GM13977 (cell line): ENCODE measurements around the gene TRPM2.

Experiments used
- DNase-seq: peaks from one replicate; pipeline ENCODE4 v3.0.0; 2012; ENCODE audit warnings: low spot score
- in situ Hi-C: fragments of 300-500 bp; cut with MboI; formaldehyde crosslinking; loops from one replicate; pipeline ENCODE4 v1.12.0; 2022; ENCODE audit warnings: low sequenced_read_pairs, low pct_unique_long_range_greater_than_20kb, mixed read lengths, inconsistent platforms; ENCODE audit not compliant: unreplicated experiment
- TF ChIP-seq, protein P1 (sequence below): IDR thresholded peaks from 2 replicates; pipeline ENCODE4 v1.5.1; 2012; ENCODE audit warnings: mild to moderate bottlenecking, control low read depth; ENCODE audit not compliant: insufficient read depth; ENCODE audit errors: extremely low read depth, missing control alignments

TRPM2 gene

DNA sequence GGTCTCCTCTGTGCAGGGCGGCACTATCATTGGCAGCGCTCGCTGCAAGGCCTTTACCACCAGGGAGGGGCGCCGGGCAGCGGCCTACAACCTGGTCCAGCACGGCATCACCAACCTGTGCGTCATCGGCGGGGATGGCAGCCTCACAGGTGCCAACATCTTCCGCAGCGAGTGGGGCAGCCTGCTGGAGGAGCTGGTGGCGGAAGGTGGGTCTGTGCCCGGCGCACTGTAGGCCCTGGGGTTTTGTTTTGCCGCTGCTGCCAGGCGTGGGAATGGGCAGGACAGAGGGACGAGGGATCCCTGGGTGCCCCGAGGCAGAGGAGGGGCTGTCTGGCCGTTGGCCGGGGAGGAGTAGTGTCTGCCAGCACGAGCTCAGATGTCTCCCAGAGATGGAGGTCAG lies 41.3 kb upstream of the TRPM2 start:
- TF ChIP-seq, protein P1, sequence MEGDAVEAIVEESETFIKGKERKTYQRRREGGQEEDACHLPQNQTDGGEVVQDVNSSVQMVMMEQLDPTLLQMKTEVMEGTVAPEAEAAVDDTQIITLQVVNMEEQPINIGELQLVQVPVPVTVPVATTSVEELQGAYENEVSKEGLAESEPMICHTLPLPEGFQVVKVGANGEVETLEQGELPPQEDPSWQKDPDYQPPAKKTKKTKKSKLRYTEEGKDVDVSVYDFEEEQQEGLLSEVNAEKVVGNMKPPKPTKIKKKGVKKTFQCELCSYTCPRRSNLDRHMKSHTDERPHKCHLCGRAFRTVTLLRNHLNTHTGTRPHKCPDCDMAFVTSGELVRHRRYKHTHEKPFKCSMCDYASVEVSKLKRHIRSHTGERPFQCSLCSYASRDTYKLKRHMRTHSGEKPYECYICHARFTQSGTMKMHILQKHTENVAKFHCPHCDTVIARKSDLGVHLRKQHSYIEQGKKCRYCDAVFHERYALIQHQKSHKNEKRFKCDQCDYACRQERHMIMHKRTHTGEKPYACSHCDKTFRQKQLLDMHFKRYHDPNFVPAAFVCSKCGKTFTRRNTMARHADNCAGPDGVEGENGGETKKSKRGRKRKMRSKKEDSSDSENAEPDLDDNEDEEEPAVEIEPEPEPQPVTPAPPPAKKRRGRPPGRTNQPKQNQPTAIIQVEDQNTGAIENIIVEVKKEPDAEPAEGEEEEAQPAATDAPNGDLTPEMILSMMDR = no peak
- no peak for DNase-seq
- in situ Hi-C loops = no loop called here

DNA sequence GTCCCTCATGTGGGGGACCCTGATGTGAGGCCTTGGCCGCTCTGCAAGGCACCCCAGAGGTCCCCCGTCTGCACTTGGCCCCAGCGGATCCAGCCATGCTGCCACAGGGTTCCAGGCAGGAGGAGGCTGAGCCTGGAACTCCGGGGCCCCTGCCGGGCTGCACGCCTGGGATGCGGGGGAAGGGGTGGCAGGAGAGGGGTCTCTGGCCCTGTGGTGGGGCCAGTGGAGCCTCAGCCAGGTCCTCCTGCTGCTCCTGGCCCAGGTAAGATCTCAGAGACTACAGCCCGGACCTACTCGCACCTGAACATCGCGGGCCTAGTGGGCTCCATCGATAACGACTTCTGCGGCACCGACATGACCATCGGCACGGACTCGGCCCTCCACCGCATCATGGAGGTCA lies 40.7 kb upstream of the TRPM2 start:
- DNase-seq = no peak
- TF ChIP-seq, protein P1 = no peak
- in situ Hi-C loops = no loop called here

DNA sequence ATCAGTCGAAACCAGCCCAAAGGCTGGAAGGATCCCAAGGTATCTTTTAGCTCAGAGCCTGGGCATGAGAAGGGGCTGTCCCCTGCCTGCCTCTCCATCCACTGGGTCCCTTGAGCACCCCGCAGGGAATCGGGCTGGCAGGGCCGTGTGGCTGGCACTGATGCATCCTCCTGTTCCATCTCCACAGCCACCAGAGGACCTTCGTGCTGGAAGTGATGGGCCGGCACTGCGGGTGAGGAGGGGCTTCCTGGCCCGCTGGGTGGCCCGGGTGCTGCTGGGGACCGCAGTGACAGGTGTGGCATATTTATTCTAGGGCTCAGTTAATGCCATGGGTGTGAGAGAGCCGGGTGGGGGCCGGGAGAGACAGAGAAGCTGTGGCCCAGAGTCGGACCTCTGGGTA lies 40.0 kb upstream of the TRPM2 start:
- TF ChIP-seq, protein P1 = no peak
- no peak for DNase-seq
- in situ Hi-C loops = no loop called here

DNA sequence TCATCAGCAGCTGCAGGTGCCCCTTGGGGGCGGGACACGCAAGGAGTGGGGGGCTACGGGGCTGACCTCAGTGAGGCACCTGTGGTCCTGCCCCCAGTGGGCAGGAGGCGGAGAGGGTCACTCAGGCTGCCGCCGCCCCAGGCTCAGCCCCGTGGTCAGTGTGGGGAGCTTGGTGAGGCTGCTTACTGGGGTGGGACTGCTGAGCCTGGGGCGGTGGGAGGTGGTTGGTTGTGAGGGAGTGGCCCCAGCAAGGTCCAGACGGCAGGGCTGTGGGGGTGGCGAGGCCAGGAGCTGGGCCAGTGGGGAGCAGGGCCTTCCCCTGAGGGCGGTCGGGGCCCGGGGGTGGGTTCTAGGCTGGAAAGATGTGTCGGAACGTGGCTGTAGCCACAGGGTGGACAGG lies 39.3 kb upstream of the TRPM2 start:
- DNase-seq = no peak
- TF ChIP-seq, protein P1 = no peak
- in situ Hi-C loops = no loop called here

DNA sequence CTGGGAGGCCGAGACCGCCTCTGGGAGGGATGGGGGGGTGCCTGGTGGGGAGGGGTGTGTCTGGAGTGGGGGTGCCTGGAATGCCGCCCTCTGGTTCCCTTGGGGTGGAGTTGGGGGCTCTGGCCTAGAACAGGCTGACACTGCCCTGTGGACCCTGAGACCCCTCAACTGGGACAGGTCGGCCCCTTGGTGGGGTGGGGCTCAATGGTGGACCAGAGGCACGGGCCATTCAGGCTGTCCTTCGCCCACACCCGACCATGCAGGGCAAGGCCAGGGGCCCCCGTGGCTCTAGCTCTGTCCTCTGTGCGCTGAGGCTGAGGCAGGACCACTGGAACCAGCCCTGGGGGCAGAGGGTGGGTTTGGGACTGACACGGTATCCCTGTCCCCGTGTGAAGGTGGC lies 38.9 kb upstream of the TRPM2 start:
- DNase-seq = no peak
- in situ Hi-C loops = no loop called here
- TF ChIP-seq, protein P1 = no peak

- TF ChIP-seq, protein P1 = no peak
- no peak for DNase-seq
- in situ Hi-C loops = no loop called here
Measured at GRCh38 chr21:44315691-44316203, 37.7 kb upstream of the TRPM2 start.
